RKO (cell line): ENCODE data around the gene C16orf74.
A peak's percentile ranks its signal among the peaks of the same experiment; 100 is the strongest.

ENCODE experiments used
- DNase-seq: peaks from one replicate; pipeline ENCODE4 v3.0.0-alpha.2; 2016; ENCODE audit warnings: low spot score

Gene C16orf74

GRCh38 chr16:85673529-85674417, 77.1 kb downstream of the C16orf74 start:
- no peak for DNase-seq

- DNase-seq, result no peak
Observed at GRCh38 chr16:85670840-85671239, 80.1 kb downstream of the C16orf74 start.

GRCh38 chr16:85668676-85669424, 82.0 kb downstream of the C16orf74 start:
- no peak for DNase-seq

- no peak for DNase-seq
Observed at GRCh38 chr16:85667841-85668413, 83.0 kb downstream of the C16orf74 start.

- no peak for DNase-seq
Observed at GRCh38 chr16:85667261-85667660, 83.6 kb downstream of the C16orf74 start.

GRCh38 chr16:85665929-85666328, 85.0 kb downstream of the C16orf74 start:
- no peak for DNase-seq

GRCh38 chr16:85665373-85665740, 85.5 kb downstream of the C16orf74 start:
- no peak for DNase-seq

GRCh38 chr16:85664580-85665372, 86.1 kb downstream of the C16orf74 start:
- no peak for DNase-seq

GRCh38 chr16:85663891-85664321, 87.0 kb downstream of the C16orf74 start:
- DNase-seq, result no peak

- DNase-seq, result no peak
Observed at GRCh38 chr16:85662976-85663830, 87.7 kb downstream of the C16orf74 start.

GRCh38 chr16:85662482-85662812, 88.4 kb downstream of the C16orf74 start:
- DNase-seq, result no peak

GRCh38 chr16:85661740-85662481, 89.0 kb downstream of the C16orf74 start:
- no peak for DNase-seq

- DNase-seq, result no peak
Observed at GRCh38 chr16:85660843-85661739, 89.8 kb downstream of the C16orf74 start.

GRCh38 chr16:85659805-85660511, 90.9 kb downstream of the C16orf74 start:
- DNase-seq, result peak; percentile 40

- DNase-seq, result no peak
Observed at GRCh38 chr16:85659336-85659735, 91.6 kb downstream of the C16orf74 start.

GRCh38 chr16:85658504-85659326, 92.2 kb downstream of the C16orf74 start:
- no peak for DNase-seq

- no peak for DNase-seq
Observed at GRCh38 chr16:85657996-85658395, 92.9 kb downstream of the C16orf74 start.
